ENCODE data around the gene LILRB5. TPM values are rescaled to one million over a fixed set of nuclear protein-coding genes. Genes with fewer than 3 reads are reported as not detected.
A peak's percentile ranks its signal among the peaks of the same experiment; 100 is the strongest.

LILRB5 gene
- total and polyA plus RNA-seq, 9 of the 15 experiments (the other 6 are each of a cell fraction or from before 2014, with no cell fraction given): not detected

- TF ChIP-seq ZNF780A (CRISPR knock-in tag; IDR thresholded peaks at IDR 0.05) (no peak), ZHX1 (conservative IDR thresholded peaks at IDR 0.05; ENCODE audit: low read length) (no peak), SRF (CRISPR knock-in tag; IDR thresholded peaks at IDR 0.05) (no peak), SP1 (CRISPR knock-in tag; IDR thresholded peaks at IDR 0.05) (0 out of 2 replicates have a peak, but pooled peaks have one; percentile 24), HSF4 (CRISPR knock-in tag; IDR thresholded peaks at IDR 0.05; ENCODE audit: borderline replicate concordance) (no peak), PRMT5 (CRISPR knock-in tag; IDR thresholded peaks at IDR 0.05) (no peak), SNAPC5 (CRISPR knock-in tag; IDR thresholded peaks at IDR 0.05) (no peak), THAP12 (CRISPR knock-in tag; IDR thresholded peaks at IDR 0.05) (no peak), ZNF280A (IDR thresholded peaks at IDR 0.05; ENCODE audit: low read depth, partially characterized antibody) (no peak), FOXJ2 (tag; IDR thresholded peaks at IDR 0.05) (peak; percentile 29; the same call in 1 of the 2 replicates), PYGO2 (tag; IDR thresholded peaks at IDR 0.05) (no peak), MED1 (CRISPR knock-in tag; IDR thresholded peaks at IDR 0.05; ENCODE audit: borderline replicate concordance) (no peak), ARID2 (IDR thresholded peaks at IDR 0.05) (peak; percentile 57; the same call in 1 of the 2 replicates), ZFP30 (CRISPR knock-in tag; IDR thresholded peaks at IDR 0.05; ENCODE audit: borderline replicate concordance) (no peak), UBTF (IDR thresholded peaks at IDR 0.05; ENCODE audit: borderline replicate concordance in 1 of 2, low read depth in 2 of 2, low read length in 2 of 2) (no peak), TEAD4 (IDR thresholded peaks at IDR 0.05; ENCODE audit: low read length) (peak; percentile 45), TEAD4 (CRISPR knock-in tag; IDR thresholded peaks at IDR 0.05; ENCODE audit: borderline replicate concordance) (no peak)
Observed at GRCh38 chr19:54231077-54231931, 25.8 kb downstream of the LILRB5 start (continued).
